GM12878 (cell line): ENCODE data around the gene TSHZ2. TPM values are rescaled to one million over a fixed set of nuclear protein-coding genes. Genes with fewer than 3 reads are reported as not detected.

ENCODE experiments used
- ATAC-seq: fragments of 200-7000 bp; cut with Tn5 transposase; 3 replicates; pipeline ENCODE4 v1.9.1; 2020; ENCODE audit warnings: mild to moderate bottlenecking, moderate library complexity
- BruUV-seq: library from RNA; stranded (reverse); fragments of 400-500 nt; replicated peaks from 2 replicates; lab custom pipeline; 2021; lab: Mats Ljungman, UMichigan
- CTCF ChIA-PET: fragments of 300-600 bp; sonication (Branson Sonifier 250); formaldehyde crosslinking; extraction: SDS; loops from one replicate; lab custom pipeline; 2021; ENCODE audit warnings: inconsistent platforms; lab: Yijun Ruan, JAX
- POLR2A ChIA-PET: fragments of 350-600 bp; formaldehyde crosslinking; extraction: SDS; loops from one replicate; lab custom pipeline; 2021; ENCODE audit warnings: inconsistent platforms; lab: Charles Lee
- RAD21 ChIA-PET: fragments of 300-600 bp; sonication (Branson Sonifier 250); formaldehyde crosslinking; loops from one replicate; lab custom pipeline; 2023; ENCODE audit warnings: antibody characterized with exemption; ENCODE audit not compliant: unreplicated experiment; lab: Charles Lee
- SMC1A ChIA-PET: fragments of 300-600 bp; sonication (Branson Sonifier 250); formaldehyde crosslinking; loops from one replicate; lab custom pipeline; 2023; ENCODE audit not compliant: unreplicated experiment, uncharacterized antibody; lab: Charles Lee
- DNase-seq: peaks from one replicate; pipeline ENCODE4 v3.0.0-alpha.2; 2011; ENCODE audit warnings: low read depth, low spot score
- FAIRE-seq: peaks from 3 replicates; lab custom pipeline; 2011; peaks lifted over from hg19 to GRCh38; lab: Jason Lieb, UNC
- H2AFZ ChIP-seq: 2 replicates; pipeline ENCODE4 v1.6.0; 2011; ENCODE audit warnings: low read depth, low read length, control low read depth; ENCODE audit not compliant: control insufficient read depth
- H3K27ac ChIP-seq: 2 replicates; pipeline ENCODE4 v1.5.1; 2011; ENCODE audit warnings: control low read depth; ENCODE audit not compliant: control insufficient read depth, insufficient read depth
- H3K27me3 ChIP-seq, 2 experiments: replicated peaks in 1 of 2; 2 replicates each; pipeline versions ENCODE4 v1.6.0 to v1.6.1; 2011; ENCODE audit warnings: low read length in 1 of 2; ENCODE audit not compliant: control insufficient read depth in 2 of 2, insufficient read depth in 2 of 2
- H3K36me3 ChIP-seq, 2 experiments: 2 replicates each; pipeline ENCODE4 v1.5.1; 2011; ENCODE audit warnings: low read length in 1 of 2; ENCODE audit not compliant: control insufficient read depth in 2 of 2, insufficient read depth in 2 of 2
- H3K4me1 ChIP-seq: 2 replicates; pipeline ENCODE4 v1.6.1; 2011; ENCODE audit warnings: mild to moderate bottlenecking, low read length, moderate library complexity, mixed read lengths; ENCODE audit not compliant: control insufficient read depth, insufficient read depth
- H3K4me2 ChIP-seq: 2 replicates; pipeline ENCODE4 v1.6.0; 2011; ENCODE audit warnings: control low read depth; ENCODE audit not compliant: control insufficient read depth, insufficient read depth
- H3K4me3 ChIP-seq: fragments of 200-600 bp; sonication (generic); 2 replicates; pipeline ENCODE4 v1.5.1; 2016
- H3K79me2 ChIP-seq: 2 replicates; pipeline ENCODE4 v1.6.0; 2011; ENCODE audit warnings: low read length; ENCODE audit not compliant: control insufficient read depth, insufficient read depth
- H3K9ac ChIP-seq: 2 replicates; pipeline ENCODE4 v1.8.0; 2011; ENCODE audit warnings: low read length, control low read depth, mixed read lengths; ENCODE audit not compliant: control insufficient read depth, insufficient read depth
- H3K9me3 ChIP-seq: replicated peaks from 3 replicates; pipeline ENCODE4 v1.5.1; 2011; ENCODE audit warnings: mild to moderate bottlenecking, low read length; ENCODE audit not compliant: control insufficient read depth, insufficient read depth
- H4K20me1 ChIP-seq: 2 replicates; pipeline ENCODE4 v1.6.0; 2011; ENCODE audit not compliant: control insufficient read depth, insufficient read depth
- ASH2L ChIP-seq: fragments of 300-600, 200-600 bp; sonication (generic); IDR thresholded peaks from 2 replicates; pipeline ENCODE4 v1.6.1; 2017; ENCODE audit warnings: low read depth, mild to moderate bottlenecking, borderline replicate concordance
- ATF7 ChIP-seq: fragments of 450-650 bp; IDR thresholded peaks from 2 replicates; pipeline ENCODE4 v1.6.1; 2016; ENCODE audit warnings: low read depth, mild to moderate bottlenecking
- CEBPB ChIP-seq, 2 experiments: fragments of 150-350 bp in 1 of 2; IDR thresholded peaks; 2 replicates each; pipeline ENCODE4 v1.6.1; 2012 to 2014; ENCODE audit warnings: low read depth in 2 of 2, low read length in 2 of 2, borderline replicate concordance in 1 of 2, inconsistent platforms in 1 of 2
- E2F8 ChIP-seq: fragments of 450-650 bp; IDR thresholded peaks from 2 replicates; pipeline ENCODE4 v1.6.1; 2018; ENCODE audit warnings: mild to moderate bottlenecking, low read depth, moderate library complexity; ENCODE audit not compliant: partially characterized antibody
- EGR1 ChIP-seq, 2 experiments: IDR thresholded peaks; 1 replicate in 1 of 2; 2 replicates in 1 of 2; pipeline ENCODE4 v1.6.1; 2011 to 2012; ENCODE audit warnings: low read depth in 2 of 2, low read length in 2 of 2, borderline replicate concordance in 1 of 2, mild to moderate bottlenecking in 1 of 2, moderate library complexity in 1 of 2
- HDAC2 ChIP-seq: fragments of 200-600 bp; sonication (generic); IDR thresholded peaks from 2 replicates; pipeline ENCODE4 v1.6.1; 2017
- IRF5 ChIP-seq: fragments of 450-650 bp; IDR thresholded peaks from 2 replicates; pipeline ENCODE4 v1.6.1; 2017; ENCODE audit warnings: borderline replicate concordance
- NR2C2 ChIP-seq: IDR thresholded peaks from 2 replicates; pipeline ENCODE4 v1.6.1; 2011; ENCODE audit warnings: borderline replicate concordance, low read depth; ENCODE audit not compliant: control insufficient read depth, insufficient read length
- NRF1 ChIP-seq: conservative IDR thresholded peaks from 2 replicates; pipeline ENCODE4 v1.6.1; 2011; ENCODE audit warnings: mild to moderate bottlenecking, low read depth, low read length, improper control_type of control experiment
- RB1 ChIP-seq: fragments of 450-650 bp; formaldehyde crosslinking; IDR thresholded peaks from 2 replicates; pipeline ENCODE4 v1.6.1; 2017; ENCODE audit warnings: mild to moderate bottlenecking, borderline replicate concordance
- SREBF1 ChIP-seq: IDR thresholded peaks from 2 replicates; pipeline ENCODE4 v1.6.1; 2012; ENCODE audit warnings: mild to moderate bottlenecking, low read length
- TCF12 ChIP-seq: IDR thresholded peaks from 2 replicates; pipeline ENCODE4 v1.6.1; 2011; ENCODE audit warnings: low read depth, mild to moderate bottlenecking, low read length
- USF2 ChIP-seq: IDR thresholded peaks from 2 replicates; pipeline ENCODE4 v1.6.1; 2011; ENCODE audit warnings: low read depth, low read length, improper control_type of control experiment, borderline replicate concordance
- ZNF217 ChIP-seq: fragments of 450-650 bp; IDR thresholded peaks from 2 replicates; pipeline ENCODE4 v1.6.1; 2017; ENCODE audit warnings: antibody characterized with exemption, mild to moderate bottlenecking
- ZSCAN29 ChIP-seq: fragments of 450-650 bp; IDR thresholded peaks from 2 replicates; pipeline ENCODE4 v1.6.1; 2017; ENCODE audit warnings: mild to moderate bottlenecking, moderate library complexity
- WGBS: methylation state at CpG from one replicate; pipeline ENCODE4 v1.1.6; 2016; ENCODE audit warnings: low lambda C conversion rate; ENCODE audit not compliant: insufficient replicate concordance, insufficient coverage; ENCODE audit errors: missing lambda C conversion rate; 5-methylcytosine and 5-hydroxymethylcytosine counted together
- in situ Hi-C: fragments of 300-500 bp; cut with MboI; formaldehyde crosslinking; loops from 9 replicates; pipeline ENCODE4 v1.14.3; 2018; ENCODE audit warnings: mixed read lengths
- intact Hi-C: fragments of 100-400 bp; cut with micrococcal nuclease; formaldehyde crosslinking; loops from one replicate; pipeline ENCODE4 v1.14.2; 2022; ENCODE audit not compliant: unreplicated experiment
- polyA plus RNA-seq, 11 experiments: library from polyadenylated mRNA; depleted of rRNA in 4 of 11; unstranded in 6 of 11; stranded (reverse) in 5 of 11; fragments of >200 nt; fragmentation: Nextera tagmentation in 4 of 11; fragmentation: Illumina TruSeq in 1 of 11; extraction: Ambion mirVana in 4 of 11; extraction: Trizol in 1 of 11; gene quantifications; 1 replicate in 1 of 11; 2 replicates in 10 of 11; pipeline versions ENCODE4 v1.2.1 to v1.2.3, GENCODE V29; 2011 to 2016; ENCODE audit warnings: inconsistent platforms in 2 of 11, missing spikeins in 2 of 11, low read depth in 1 of 11
- total RNA-seq, 4 experiments: library from RNA; depleted of rRNA in 3 of 4; stranded (reverse); fragments of >200 nt in 3 of 4; fragmentation: Illumina TruSeq in 1 of 4; extraction: Trizol in 1 of 4; gene quantifications; 2 replicates each; pipeline versions ENCODE4 v1.2.1 to v1.2.3, GENCODE V29; 2013 to 2021

TSHZ2 gene
- total and polyA plus RNA-seq, 10 of the 15 experiments (the other 5 are each of a cell fraction or from before 2014, with no cell fraction given), result 0.01 to 0.86 (median 0.13) TPM; not detected in 2

DNA sequence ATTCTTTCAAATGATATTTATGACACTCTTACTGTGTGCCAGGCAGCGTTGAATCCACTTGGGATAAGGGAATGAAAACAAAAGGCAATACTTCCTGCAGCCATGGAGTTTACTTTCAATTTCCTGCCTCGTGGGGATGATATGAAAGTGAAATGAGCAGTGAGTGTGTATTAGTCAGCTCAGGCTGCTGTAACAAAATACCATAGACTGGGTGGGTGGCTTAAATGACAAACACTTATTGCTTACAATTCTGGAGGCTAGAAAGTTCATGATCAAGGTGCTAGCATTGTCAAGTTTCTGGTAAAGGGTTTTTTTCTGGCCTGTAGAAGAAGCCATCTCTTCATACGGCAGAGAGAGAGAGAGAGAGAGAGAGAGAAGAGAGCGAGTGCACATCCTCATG, 41.7 kb downstream of the TSHZ2 start (continued):
- no peak for TF ChIP-seq IRF5

DNA sequence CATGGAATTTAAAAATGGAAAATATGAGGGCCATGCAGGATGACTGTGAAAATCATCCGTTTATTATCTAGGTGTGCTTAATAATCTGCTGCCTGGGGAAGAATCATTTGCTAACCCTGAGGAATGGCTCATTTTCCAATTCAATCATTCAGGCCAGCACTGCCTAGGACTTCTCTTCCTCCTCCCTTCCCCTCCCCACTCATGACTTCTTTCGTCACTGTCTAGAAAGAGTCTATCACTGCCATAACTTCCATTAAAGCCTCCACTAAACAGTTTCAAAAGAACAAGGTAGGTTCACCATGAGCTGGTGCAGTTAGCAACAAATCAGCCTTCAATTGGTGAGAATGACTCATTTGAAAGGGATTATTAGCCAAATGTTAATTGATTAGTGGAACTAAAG, 43.9 kb downstream of the TSHZ2 start:
- WGBS, result 73% methylated on average over 2 of the region's 2 CpGs
- TF ChIP-seq ATF7 (no peak), SREBF1 (no peak), USF2 (no peak), NR2C2 (no peak), EGR1 (IDR thresholded peaks at IDR 0.05; ENCODE audit: borderline replicate concordance in 1 of 2, low read depth in 2 of 2, low read length in 2 of 2) (no peak), TCF12 (no peak), CEBPB (IDR thresholded peaks at IDR 0.05; ENCODE audit: borderline replicate concordance in 1 of 2, low read depth in 2 of 2, low read length in 2 of 2) (no peak), ZSCAN29 (no peak), ASH2L (no peak), ZNF217 (no peak), RB1 (no peak), HDAC2 (no peak), NRF1 (no peak), E2F8 (no peak)

More for the DNA sequence above, 43.9 kb downstream of the TSHZ2 start:
- Histone ChIP-seq H2AFZ (no peak overlapping the region), H4K20me1 (no peaks in the 10 kb centered on the region), H3K36me3 (no peaks in the 10 kb centered on the region), H3K9me3 (no peaks in the 10 kb centered on the region; the same call in 2 of the 3 replicates), H3K4me1 (no peaks in the 10 kb centered on the region), H3K4me3 (no peak overlapping the region), H3K9ac (no peak overlapping the region), H3K27ac (no peak overlapping the region), H3K79me2 (no peaks in the 10 kb centered on the region), H3K4me2 (no peak overlapping the region), H3K27me3 (no peaks in the 10 kb centered on the region)
- ATAC-seq (no peak), DNase-seq (no peak), FAIRE-seq (no peak)
- intact Hi-C loops (no loop called here), in situ Hi-C loops (no loop called here)
- ChIA-PET SMC1A (no interaction called here), RAD21 (no interaction called here), CTCF (no interaction called here), POLR2A (no interaction called here)
- no TSS peak for BruUV-seq
